Stimulated activated CD8-positive, alpha-beta memory T cell treated with anti-CD3 and anti-CD28 coated beads, Interleukin-15, amount 100 ng/mL, for 4 hours (primary cell): ENCODE data around the gene REV1.
"Not testable (repeated sequence)": the region's sequence is repeated elsewhere in the genome, so short reads cannot be mapped to it uniquely, and the experiment has no call there.

Source experiments
- DNase-seq, 2 donors: peaks; one replicate each; pipeline ENCODE4 v3.0.0-alpha.2; 2020; ENCODE audit warnings: low read depth in 2 of 2

The REV1 gene

GRCh38 chr2:99485824-99486223 lies 4.0 kb downstream of the REV1 start:
- no peak for DNase-seq

- DNase-seq, result no peak
Measured at GRCh38 chr2:99485411-99485810, 4.4 kb downstream of the REV1 start.

GRCh38 chr2:99484205-99484604 lies 5.6 kb downstream of the REV1 start:
- DNase-seq, result no peak

GRCh38 chr2:99481941-99482340 lies 7.9 kb downstream of the REV1 start:
- no peak for DNase-seq

- DNase-seq, result no peak
Measured at GRCh38 chr2:99481527-99481926, 8.3 kb downstream of the REV1 start.

- no peak for DNase-seq
Measured at GRCh38 chr2:99480390-99480789, 9.4 kb downstream of the REV1 start.

- no peak for DNase-seq
Measured at GRCh38 chr2:99478632-99479031, 11.2 kb downstream of the REV1 start.

GRCh38 chr2:99477054-99477453 lies 12.8 kb downstream of the REV1 start:
- DNase-seq, result no peak

GRCh38 chr2:99476629-99477028 lies 13.2 kb downstream of the REV1 start:
- DNase-seq, result no peak

- not testable (repeated sequence) for DNase-seq
Measured at GRCh38 chr2:99475095-99475494, 14.7 kb downstream of the REV1 start.

- DNase-seq, result no peak
Measured at GRCh38 chr2:99473518-99474083, 16.2 kb downstream of the REV1 start.

- no peak for DNase-seq
Measured at GRCh38 chr2:99472600-99472960, 17.2 kb downstream of the REV1 start.

GRCh38 chr2:99471654-99472599 lies 17.9 kb downstream of the REV1 start:
- DNase-seq, result no peak

GRCh38 chr2:99470957-99471356 lies 18.9 kb downstream of the REV1 start:
- DNase-seq, result no peak

GRCh38 chr2:99470459-99470858 lies 19.4 kb downstream of the REV1 start:
- DNase-seq, result not testable (repeated sequence)

GRCh38 chr2:99469394-99469793 lies 20.4 kb downstream of the REV1 start:
- no peak for DNase-seq

GRCh38 chr2:99468155-99468554 lies 21.7 kb downstream of the REV1 start:
- no peak for DNase-seq

GRCh38 chr2:99467390-99467789 lies 22.4 kb downstream of the REV1 start:
- no peak for DNase-seq

GRCh38 chr2:99461828-99462483 lies 27.9 kb downstream of the REV1 start:
- no peak for DNase-seq

GRCh38 chr2:99458529-99458928 lies 31.3 kb downstream of the REV1 start:
- DNase-seq, result no peak

- DNase-seq, result no peak
Measured at GRCh38 chr2:99451686-99452085, 38.1 kb downstream of the REV1 start.

GRCh38 chr2:99451280-99451679 lies 38.5 kb downstream of the REV1 start:
- DNase-seq, result no peak

- DNase-seq, result no peak
Measured at GRCh38 chr2:99450199-99450598, 39.6 kb downstream of the REV1 start.
